Subcutaneous abdominal adipose tissue (tissue), 5 donors: ENCODE data around the gene ZNF497.

Experiments used
- H3K27ac ChIP-seq: one replicate; pipeline ENCODE4 v1.7.0; 2013; ENCODE audit warnings: low read depth, mild to moderate bottlenecking, inconsistent platforms, low read length, moderate library complexity
- H3K27me3 ChIP-seq, 5 donors: one replicate each; pipeline ENCODE4 v1.7.0; 2013; ENCODE audit warnings: low read length in 5 of 5, inconsistent platforms in 1 of 5; ENCODE audit not compliant: control insufficient read depth in 5 of 5, insufficient read depth in 4 of 5
- H3K36me3 ChIP-seq, 5 donors: one replicate each; pipeline ENCODE4 v1.7.0; 2013; ENCODE audit warnings: low read length in 5 of 5; ENCODE audit not compliant: control insufficient read depth in 5 of 5, insufficient read depth in 5 of 5
- H3K4me1 ChIP-seq, 5 donors: one replicate each; pipeline ENCODE4 v1.7.0; 2013; ENCODE audit warnings: low read length in 5 of 5, mild to moderate bottlenecking in 3 of 5, moderate library complexity in 1 of 5; ENCODE audit not compliant: control insufficient read depth in 5 of 5, insufficient read depth in 5 of 5
- H3K4me3 ChIP-seq, 5 donors: one replicate each; pipeline ENCODE4 v1.7.0; 2013; ENCODE audit warnings: low read length in 5 of 5, low read depth in 1 of 5
- H3K9ac ChIP-seq, 5 donors: one replicate each; pipeline ENCODE4 v1.7.0; 2013; ENCODE audit warnings: low read length in 5 of 5, mild to moderate bottlenecking in 4 of 5, moderate library complexity in 3 of 5
- H3K9me3 ChIP-seq, 5 donors: one replicate each; pipeline ENCODE4 v1.7.0; 2013; ENCODE audit warnings: low read length in 5 of 5; ENCODE audit not compliant: control insufficient read depth in 5 of 5
- donor health status: healthy.
- donor health status: healthy.
- donor health status: healthy.
- donor health status: healthy.
- donor health status: healthy.

Gene ZNF497

GRCh38 chr19:58400316-58400915 lies 37.9 kb upstream of the ZNF497 start:
- Histone ChIP-seq H3K36me3 (no peaks in the 10 kb centered on the region), H3K9ac (peak overlapping the region in 4 of 5 donors; percentile 57 to 70 (median 60)), H3K4me1 (peaks cover 3 to 26% (median 23%) of the 10 kb centered on the region in 5 donors), H3K27ac (no peak overlapping the region), H3K9me3 (no peaks in the 10 kb centered on the region), H3K4me3 (peak overlapping the region in 4 of 5 donors; percentile 64 to 85 (median 80)), H3K27me3 (peaks cover 19 to 28% (median 21%) of the 10 kb centered on the region in 5 donors)

- H3K36me3 ChIP-seq = peaks cover 0 to 4% (median 4%) of the 10 kb centered on the region in 5 donors
- H3K27me3 ChIP-seq = peaks cover 20 to 30% (median 26%) of the 10 kb centered on the region in 5 donors
- H3K4me3 ChIP-seq = peak overlapping the region in 1 of 5 donors; percentile 64
- H3K9ac ChIP-seq = peak overlapping the region in 1 of 5 donors; percentile 60
- H3K4me1 ChIP-seq = peaks cover 3 to 26% (median 23%) of the 10 kb centered on the region in 5 donors
- H3K9me3 ChIP-seq = no peaks in the 10 kb centered on the region
- H3K27ac ChIP-seq = no peak overlapping the region
Measured at GRCh38 chr19:58399903-58400302, 37.4 kb upstream of the ZNF497 start.

- H3K4me3 ChIP-seq = no peak overlapping the region
- no peaks in the 10 kb centered on the region for H3K9me3 ChIP-seq
- H3K27ac ChIP-seq = no peak overlapping the region
- no peak overlapping the region for H3K9ac ChIP-seq
- peaks cover 3 to 26% (median 23%) of the 10 kb centered on the region in 5 donors for H3K4me1 ChIP-seq
- peaks cover 20 to 30% (median 26%) of the 10 kb centered on the region in 5 donors for H3K27me3 ChIP-seq
- peaks cover 0 to 18% (median 18%) of the 10 kb centered on the region in 5 donors for H3K36me3 ChIP-seq
Measured at GRCh38 chr19:58398545-58398944, 36.0 kb upstream of the ZNF497 start.

GRCh38 chr19:58398087-58398486 lies 35.5 kb upstream of the ZNF497 start:
- peaks cover 3 to 26% (median 23%) of the 10 kb centered on the region in 5 donors for H3K4me1 ChIP-seq
- H3K4me3 ChIP-seq = no peak overlapping the region
- no peaks in the 10 kb centered on the region for H3K9me3 ChIP-seq
- H3K27me3 ChIP-seq = peaks cover 20 to 30% (median 26%) of the 10 kb centered on the region in 5 donors
- peaks cover 0 to 22% (median 22%) of the 10 kb centered on the region in 5 donors for H3K36me3 ChIP-seq
- H3K9ac ChIP-seq = no peak overlapping the region
- no peak overlapping the region for H3K27ac ChIP-seq

DNA sequence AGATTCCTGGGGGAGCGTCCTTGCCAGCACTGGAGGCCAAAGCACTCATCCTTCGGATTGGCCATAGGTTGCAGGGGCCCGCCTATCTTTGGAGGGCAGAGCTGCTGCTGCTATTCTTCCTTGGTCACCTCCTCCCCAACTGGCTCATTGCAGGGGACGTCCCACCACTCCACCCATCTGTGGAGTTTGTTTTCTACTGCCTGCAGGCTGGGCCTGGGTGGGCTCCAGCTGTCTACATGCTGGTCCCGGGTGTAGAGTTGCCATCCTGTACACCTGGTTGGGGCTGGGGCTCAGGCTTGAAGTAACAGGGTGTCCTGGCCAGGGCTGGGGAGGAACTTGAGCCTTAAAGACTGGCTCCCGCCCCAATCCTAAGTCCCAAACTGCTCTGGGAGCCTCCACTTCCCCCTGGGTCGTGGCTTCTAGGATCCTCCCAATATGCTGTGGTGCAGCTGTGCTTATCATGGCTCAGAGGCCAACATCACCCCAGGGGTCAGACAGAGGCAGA lies 35.0 kb upstream of the ZNF497 start:
- H3K4me1 ChIP-seq = peaks cover 3 to 26% (median 23%) of the 10 kb centered on the region in 5 donors
- H3K27me3 ChIP-seq = peaks cover 20 to 30% (median 26%) of the 10 kb centered on the region in 5 donors
- no peaks in the 10 kb centered on the region for H3K9me3 ChIP-seq
- H3K27ac ChIP-seq = no peak overlapping the region
- H3K36me3 ChIP-seq = peaks cover 0 to 27% (median 27%) of the 10 kb centered on the region in 5 donors
- H3K4me3 ChIP-seq = no peak overlapping the region
- H3K9ac ChIP-seq = no peak overlapping the region

DNA sequence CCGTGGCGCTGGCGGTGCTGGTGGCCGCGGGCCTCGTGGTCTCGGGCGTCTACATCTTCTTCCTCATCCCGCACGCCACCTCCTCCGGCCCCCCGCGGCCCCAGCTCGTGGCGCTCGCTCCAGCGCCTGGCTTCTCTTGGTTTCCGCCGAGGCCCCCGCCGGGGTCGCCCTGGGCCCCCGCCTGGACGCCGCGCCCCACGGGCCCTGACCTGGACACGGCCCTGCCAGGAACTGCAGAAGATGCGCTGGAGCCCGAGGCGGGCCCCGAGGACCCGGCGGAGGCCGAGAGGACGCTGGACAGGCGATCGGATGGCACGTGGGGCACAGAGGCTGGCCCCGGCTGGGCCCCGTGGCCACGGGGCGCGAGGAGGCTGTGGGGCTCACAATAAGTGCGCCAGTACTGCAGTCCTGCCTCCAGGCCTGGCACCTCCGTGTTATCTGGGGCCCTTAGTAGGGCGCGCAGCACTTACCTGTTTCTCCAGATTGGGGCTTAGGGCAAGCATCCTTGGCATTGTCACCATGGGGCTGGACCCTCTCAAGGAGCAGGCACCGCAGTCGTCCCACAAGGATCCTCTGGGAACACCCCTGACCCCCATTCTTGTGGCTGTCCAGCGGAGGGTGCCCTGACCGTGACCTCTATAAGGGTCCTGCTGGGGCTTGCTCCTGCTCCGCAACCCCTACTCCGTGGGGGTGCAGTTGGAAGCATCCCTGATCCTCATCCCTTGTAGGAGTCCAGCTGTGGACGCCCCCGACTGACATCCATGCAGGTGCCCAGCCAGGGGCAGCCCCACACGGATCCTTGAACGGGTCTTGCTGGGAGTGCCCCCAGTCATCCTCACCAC lies 34.4 kb upstream of the ZNF497 start:
- Histone ChIP-seq H3K4me1 (peaks cover 3 to 22% (median 20%) of the 10 kb centered on the region in 5 donors), H3K27ac (no peak overlapping the region), H3K9ac (no peak overlapping the region), H3K36me3 (peaks cover 0 to 32% (median 29%) of the 10 kb centered on the region in 5 donors), H3K27me3 (peaks cover 20 to 30% (median 26%) of the 10 kb centered on the region in 5 donors), H3K4me3 (no peak overlapping the region), H3K9me3 (no peaks in the 10 kb centered on the region)

GRCh38 chr19:58395979-58396627 lies 33.6 kb upstream of the ZNF497 start:
- Histone ChIP-seq H3K4me1 (peaks cover 3 to 16% (median 14%) of the 10 kb centered on the region in 5 donors), H3K9ac (peak overlapping the region in 1 of 5 donors; percentile 10), H3K9me3 (no peaks in the 10 kb centered on the region), H3K36me3 (peaks cover 0 to 40% (median 31%) of the 10 kb centered on the region in 5 donors), H3K27ac (no peak overlapping the region), H3K27me3 (peaks cover 20 to 30% (median 26%) of the 10 kb centered on the region in 5 donors), H3K4me3 (peak overlapping the region in 1 of 5 donors; percentile 34)

GRCh38 chr19:58395220-58395978 lies 32.8 kb upstream of the ZNF497 start, which contains the start of gene RNF225:
Gene RNF225, plus strand, starts transcription at chr19:58395656. Its CDS starts 434 bp downstream, at chr19:58396090.
- Histone ChIP-seq H3K27ac (no peak within 1 kb of the TSS), H3K9ac (peak within 1 kb of the TSS in 1 of 5 donors; percentile 10)

GRCh38 chr19:58394821-58395219 lies 32.3 kb upstream of the ZNF497 start:
- Histone ChIP-seq H3K9ac (no peak overlapping the region), H3K27ac (no peak overlapping the region), H3K27me3 (peaks cover 20 to 30% (median 26%) of the 10 kb centered on the region in 5 donors), H3K4me1 (peaks cover 0 to 9% (median 4%) of the 10 kb centered on the region in 5 donors), H3K4me3 (no peak overlapping the region), H3K36me3 (peaks cover 3 to 48% (median 37%) of the 10 kb centered on the region in 5 donors), H3K9me3 (no peaks in the 10 kb centered on the region)

More at GRCh38 chr19:58395220-58395978, 32.8 kb upstream of the ZNF497 start, which contains the start of gene RNF225:
- Histone ChIP-seq H3K36me3 (peaks cover 3 to 47% (median 37%) of the 10 kb centered on the region in 5 donors), H3K9me3 (no peaks in the 10 kb centered on the region), H3K27me3 (peaks cover 20 to 30% (median 26%) of the 10 kb centered on the region in 5 donors), H3K4me3 (peak within 1 kb of the TSS in 1 of 5 donors; percentile 34), H3K4me1 (peaks cover 0 to 12% (median 7%) of the 10 kb centered on the region in 5 donors)
